GM12801 (cell line): ENCODE data around the gene PLPPR1.

ENCODE experiments used
- CTCF ChIP-seq: IDR thresholded peaks from one replicate; pipeline ENCODE4 v1.5.1; 2011; ENCODE audit warnings: control low read depth; ENCODE audit not compliant: insufficient read length; ENCODE audit errors: extremely low read depth

PLPPR1 gene

GRCh38 chr9:101323129-101323528 is 294.6 kb downstream of the PLPPR1 start:
- no peak for TF ChIP-seq CTCF

- TF ChIP-seq CTCF = no peak
Observed at GRCh38 chr9:101324245-101324804, 295.8 kb downstream of the PLPPR1 start.

GRCh38 chr9:101325053-101325452 is 296.5 kb downstream of the PLPPR1 start:
- no peak for TF ChIP-seq CTCF

- no peak for TF ChIP-seq CTCF
Observed at GRCh38 chr9:101326035-101326434, 297.5 kb downstream of the PLPPR1 start.

GRCh38 chr9:101326501-101326900 is 298.0 kb downstream of the PLPPR1 start:
- no peak for TF ChIP-seq CTCF

GRCh38 chr9:101332362-101332761 is 303.8 kb downstream of the PLPPR1 start:
- TF ChIP-seq CTCF = no peak

GRCh38 chr9:101333490-101333889 is 305.0 kb downstream of the PLPPR1 start:
- no peak for TF ChIP-seq CTCF
